HL-60 (cell line): ENCODE data around the gene ERCC2.
A peak's percentile ranks its signal among the peaks of the same experiment; 100 is the strongest.
"Not testable (repeated sequence)": the region's sequence is repeated elsewhere in the genome, so short reads cannot be mapped to it uniquely, and the experiment has no call there.

Source experiments
- DNase-seq, 2 experiments: peaks; one replicate each; pipeline ENCODE4 v3.0.0-alpha.2; 2010 to 2020; ENCODE audit warnings: low read depth in 1 of 2, low spot score in 1 of 2
- H3K27ac ChIP-seq: fragments of 250-450 bp; sonication (Bioruptor Pico); replicated peaks from 2 replicates; pipeline ENCODE4 v1.5.1; 2020; ENCODE audit warnings: mild to moderate bottlenecking, moderate library complexity
- H3K27me3 ChIP-seq: fragments of 250-450 bp; sonication (Bioruptor Pico); 2 replicates; pipeline ENCODE4 v1.5.1; 2021; ENCODE audit warnings: mild to moderate bottlenecking, moderate library complexity; ENCODE audit not compliant: insufficient read depth, poor library complexity, severe bottlenecking
- H3K4me3 ChIP-seq: replicated peaks from 2 replicates; pipeline ENCODE4 v1.5.1; 2011; ENCODE audit warnings: mild to moderate bottlenecking, control low read depth, low read length; ENCODE audit not compliant: insufficient read depth
- CTCF ChIP-seq: IDR thresholded peaks from one replicate; pipeline ENCODE4 v1.5.1; 2011; ENCODE audit warnings: low read length, control low read depth, inconsistent platforms; ENCODE audit not compliant: insufficient read depth
- GABPA ChIP-seq: IDR thresholded peaks from 2 replicates; pipeline ENCODE4 v1.6.1; 2012; ENCODE audit warnings: low read depth
- POLR2AphosphoS5 ChIP-seq: IDR thresholded peaks from 2 replicates; pipeline ENCODE4 v1.6.1; 2012; ENCODE audit warnings: low read depth
- SPI1 ChIP-seq: IDR thresholded peaks from 2 replicates; pipeline ENCODE4 v1.6.1; 2012; ENCODE audit warnings: low read depth, mild to moderate bottlenecking, borderline replicate concordance
- TF ChIP-seq, protein P1 (sequence below): IDR thresholded peaks from 2 replicates; pipeline ENCODE4 v1.6.1; 2012; ENCODE audit warnings: low read depth; ENCODE audit not compliant: insufficient replicate concordance

The ERCC2 gene

DNA sequence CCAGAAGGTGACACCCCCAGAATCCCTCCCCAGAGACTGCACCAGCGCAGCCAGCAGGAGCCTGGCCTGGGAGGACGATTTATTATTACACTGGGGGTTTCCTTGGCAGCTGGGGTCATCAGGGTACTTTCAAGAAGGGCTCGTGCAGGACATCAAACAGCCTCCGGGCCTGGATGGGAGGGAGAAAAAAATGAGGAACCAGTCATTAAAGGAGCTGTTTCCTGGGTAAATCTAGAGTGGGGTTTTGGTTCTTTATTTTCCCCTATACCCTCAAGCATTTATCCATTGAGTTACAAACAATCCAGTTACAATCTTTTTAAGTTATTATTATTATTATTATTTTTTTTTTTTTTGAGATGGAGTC lies 39.2 kb upstream of the ERCC2 start:
- Histone ChIP-seq H3K27me3 (no peaks in the 10 kb centered on the region), H3K27ac (peak overlapping the region; percentile 34), H3K4me3 (no peak overlapping the region)
- DNase-seq = peak in 1 of 2 experiments; percentile 51
- TF ChIP-seq CTCF (no peak), SPI1 (no peak; the same call in 1 of the 2 replicates), GABPA (no peak), POLR2AphosphoS5 (no peak)
- TF ChIP-seq, protein P1, sequence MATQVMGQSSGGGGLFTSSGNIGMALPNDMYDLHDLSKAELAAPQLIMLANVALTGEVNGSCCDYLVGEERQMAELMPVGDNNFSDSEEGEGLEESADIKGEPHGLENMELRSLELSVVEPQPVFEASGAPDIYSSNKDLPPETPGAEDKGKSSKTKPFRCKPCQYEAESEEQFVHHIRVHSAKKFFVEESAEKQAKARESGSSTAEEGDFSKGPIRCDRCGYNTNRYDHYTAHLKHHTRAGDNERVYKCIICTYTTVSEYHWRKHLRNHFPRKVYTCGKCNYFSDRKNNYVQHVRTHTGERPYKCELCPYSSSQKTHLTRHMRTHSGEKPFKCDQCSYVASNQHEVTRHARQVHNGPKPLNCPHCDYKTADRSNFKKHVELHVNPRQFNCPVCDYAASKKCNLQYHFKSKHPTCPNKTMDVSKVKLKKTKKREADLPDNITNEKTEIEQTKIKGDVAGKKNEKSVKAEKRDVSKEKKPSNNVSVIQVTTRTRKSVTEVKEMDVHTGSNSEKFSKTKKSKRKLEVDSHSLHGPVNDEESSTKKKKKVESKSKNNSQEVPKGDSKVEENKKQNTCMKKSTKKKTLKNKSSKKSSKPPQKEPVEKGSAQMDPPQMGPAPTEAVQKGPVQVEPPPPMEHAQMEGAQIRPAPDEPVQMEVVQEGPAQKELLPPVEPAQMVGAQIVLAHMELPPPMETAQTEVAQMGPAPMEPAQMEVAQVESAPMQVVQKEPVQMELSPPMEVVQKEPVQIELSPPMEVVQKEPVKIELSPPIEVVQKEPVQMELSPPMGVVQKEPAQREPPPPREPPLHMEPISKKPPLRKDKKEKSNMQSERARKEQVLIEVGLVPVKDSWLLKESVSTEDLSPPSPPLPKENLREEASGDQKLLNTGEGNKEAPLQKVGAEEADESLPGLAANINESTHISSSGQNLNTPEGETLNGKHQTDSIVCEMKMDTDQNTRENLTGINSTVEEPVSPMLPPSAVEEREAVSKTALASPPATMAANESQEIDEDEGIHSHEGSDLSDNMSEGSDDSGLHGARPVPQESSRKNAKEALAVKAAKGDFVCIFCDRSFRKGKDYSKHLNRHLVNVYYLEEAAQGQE = no peak

DNA sequence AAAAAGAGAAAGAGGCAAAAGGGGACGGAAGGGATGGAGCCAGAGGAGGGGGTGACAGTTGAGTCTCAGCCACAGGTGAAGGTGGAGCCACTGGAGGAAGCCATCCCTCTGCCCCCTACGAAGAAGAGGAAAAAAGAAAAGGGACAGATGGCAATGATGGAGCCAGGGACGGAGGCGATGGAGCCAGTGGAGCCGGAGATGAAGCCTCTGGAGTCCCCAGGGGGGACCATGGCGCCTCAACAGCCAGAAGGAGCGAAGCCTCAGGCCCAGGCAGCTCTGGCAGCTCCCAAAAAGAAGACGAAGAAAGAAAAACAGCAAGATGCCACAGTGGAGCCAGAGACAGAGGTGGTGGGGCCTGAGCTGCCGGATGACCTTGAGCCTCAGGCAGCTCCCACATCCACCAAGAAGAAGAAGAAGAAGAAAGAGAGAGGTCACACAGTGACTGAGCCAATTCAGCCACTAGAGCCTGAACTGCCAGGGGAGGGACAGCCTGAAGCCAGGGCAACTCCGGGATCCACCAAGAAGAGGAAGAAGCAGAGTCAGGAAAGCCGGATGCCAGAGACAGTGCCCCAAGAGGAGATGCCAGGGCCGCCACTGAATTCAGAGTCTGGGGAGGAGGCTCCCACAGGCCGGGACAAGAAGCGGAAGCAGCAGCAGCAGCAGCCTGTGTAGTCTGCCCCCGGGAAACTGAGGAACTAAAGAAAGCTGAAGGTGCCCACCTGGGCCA lies 38.6 kb upstream of the ERCC2 start:
- H3K27ac ChIP-seq = peak overlapping the region; percentile 34
- peak in 1 of 2 experiments; percentile 56 for DNase-seq
- H3K4me3 ChIP-seq = no peak overlapping the region
- no peaks in the 10 kb centered on the region for H3K27me3 ChIP-seq
- TF ChIP-seq, protein P1 = no peak
- TF ChIP-seq POLR2AphosphoS5 = 0 out of 2 replicates have a peak, but pooled peaks have one; percentile 9

GRCh38 chr19:45408121-45408520 lies 37.7 kb upstream of the ERCC2 start:
- H3K4me3 ChIP-seq = no peak overlapping the region
- H3K27ac ChIP-seq = no peak overlapping the region
- DNase-seq = no peak
- H3K27me3 ChIP-seq = no peaks in the 10 kb centered on the region
- TF ChIP-seq GABPA = no peak
- TF ChIP-seq SPI1 = no peak
- TF ChIP-seq, protein P1 = no peak
- TF ChIP-seq POLR2AphosphoS5 = no peak
- no peak for TF ChIP-seq CTCF

DNA sequence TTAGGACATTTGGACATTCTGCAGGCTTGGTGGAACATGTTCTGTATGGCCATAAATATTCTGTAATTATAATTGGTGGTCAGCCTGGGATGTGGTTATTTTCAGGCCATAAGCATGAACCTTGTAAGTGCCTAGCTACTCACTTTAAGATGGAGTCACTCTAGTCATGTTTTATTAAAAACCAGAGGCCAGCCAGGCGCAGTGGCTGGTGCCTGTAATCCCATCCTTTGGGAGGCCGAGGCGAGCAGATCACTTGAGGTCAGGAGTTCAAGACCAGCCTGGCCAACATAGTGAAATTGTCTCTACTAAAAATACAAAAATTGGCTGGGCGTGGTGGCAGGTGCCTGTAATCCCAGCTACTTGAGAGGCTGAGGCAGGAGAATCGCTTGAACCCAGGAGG lies 37.2 kb upstream of the ERCC2 start:
- DNase-seq, H3K27me3 ChIP-seq: not testable (repeated sequence)
- Histone ChIP-seq H3K4me3 (peak overlapping the region; percentile 99), H3K27ac (peak overlapping the region; percentile 99)
